Measurements from ENCODE around the gene ZDHHC7. TPM values are rescaled to one million over a fixed set of nuclear protein-coding genes. Genes with fewer than 3 reads are reported as not detected.
A peak's percentile ranks its signal among the peaks of the same experiment; 100 is the strongest.

The ZDHHC7 gene
- total RNA-seq, 4 donors from 2014 or later: 49.8 to 59.2 (median 54.3) TPM

DNA sequence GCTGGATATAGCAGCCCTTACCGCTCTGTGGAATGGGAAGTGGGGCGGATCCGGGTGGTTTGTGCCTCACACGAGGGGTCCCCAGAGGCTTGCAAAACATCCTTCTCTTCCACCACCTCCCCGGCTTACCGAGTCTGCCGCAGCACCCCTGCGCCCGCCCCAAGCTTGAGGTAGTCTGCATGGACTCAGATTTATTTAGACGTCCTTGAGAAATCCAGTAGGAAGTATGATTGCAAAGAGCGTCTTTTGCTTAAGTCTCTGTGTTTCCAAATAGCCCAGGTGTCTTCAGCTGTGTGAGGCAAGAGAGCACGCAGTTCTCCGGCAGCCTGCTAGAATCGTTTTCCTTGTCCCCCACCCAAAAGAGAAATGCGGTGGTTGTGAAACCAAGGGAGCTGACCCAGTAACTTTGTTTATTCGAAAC, 18.7 kb upstream of the ZDHHC7 start:
- intact Hi-C loops (cut with DNase I): no loop called here
- no peaks in the 10 kb centered on the region for H3K9me3 ChIP-seq
- no peaks in the 10 kb centered on the region for H3K36me3 ChIP-seq
- H3K27ac ChIP-seq: no peak overlapping the region
- DNase-seq: no peak
- H3K4me1 ChIP-seq: peaks cover 10 to 22% of the 10 kb centered on the region in 2 donors
- no peaks in the 10 kb centered on the region for H3K27me3 ChIP-seq
- no peak for TF ChIP-seq POLR2A (IDR thresholded peaks at IDR 0.05)
- TF ChIP-seq, protein P1, sequence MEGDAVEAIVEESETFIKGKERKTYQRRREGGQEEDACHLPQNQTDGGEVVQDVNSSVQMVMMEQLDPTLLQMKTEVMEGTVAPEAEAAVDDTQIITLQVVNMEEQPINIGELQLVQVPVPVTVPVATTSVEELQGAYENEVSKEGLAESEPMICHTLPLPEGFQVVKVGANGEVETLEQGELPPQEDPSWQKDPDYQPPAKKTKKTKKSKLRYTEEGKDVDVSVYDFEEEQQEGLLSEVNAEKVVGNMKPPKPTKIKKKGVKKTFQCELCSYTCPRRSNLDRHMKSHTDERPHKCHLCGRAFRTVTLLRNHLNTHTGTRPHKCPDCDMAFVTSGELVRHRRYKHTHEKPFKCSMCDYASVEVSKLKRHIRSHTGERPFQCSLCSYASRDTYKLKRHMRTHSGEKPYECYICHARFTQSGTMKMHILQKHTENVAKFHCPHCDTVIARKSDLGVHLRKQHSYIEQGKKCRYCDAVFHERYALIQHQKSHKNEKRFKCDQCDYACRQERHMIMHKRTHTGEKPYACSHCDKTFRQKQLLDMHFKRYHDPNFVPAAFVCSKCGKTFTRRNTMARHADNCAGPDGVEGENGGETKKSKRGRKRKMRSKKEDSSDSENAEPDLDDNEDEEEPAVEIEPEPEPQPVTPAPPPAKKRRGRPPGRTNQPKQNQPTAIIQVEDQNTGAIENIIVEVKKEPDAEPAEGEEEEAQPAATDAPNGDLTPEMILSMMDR (IDR thresholded peaks at IDR 0.05): no peak
- no peak overlapping the region for H3K4me3 ChIP-seq (replicated peaks in 1 of 3)
- 85 to 88% methylated on average over 16 of the region's 16 CpGs for WGBS, 2 donors

DNA sequence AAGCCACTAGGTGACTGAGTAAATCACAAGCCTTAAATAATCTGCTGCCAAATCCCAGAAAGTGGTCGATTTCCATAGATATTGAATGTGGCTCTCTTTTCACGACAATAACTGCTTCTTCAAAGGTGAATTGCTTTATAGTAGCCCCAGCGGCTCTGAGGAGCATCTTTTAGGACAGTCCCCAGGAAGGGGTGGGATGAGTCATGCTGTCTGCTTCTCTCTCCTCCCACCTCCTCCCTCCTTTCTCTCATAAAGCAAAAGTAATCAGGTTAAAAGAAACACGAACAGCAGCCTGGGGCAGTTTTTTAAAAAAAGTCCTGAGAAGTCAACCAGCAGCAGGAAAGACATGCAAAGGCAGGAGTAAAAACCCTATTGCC, 18.1 kb upstream of the ZDHHC7 start:
- no peak for DNase-seq
- WGBS, 2 donors: 59 to 72% methylated on average over 4 of the region's 4 CpGs
- no peak overlapping the region for H3K4me3 ChIP-seq (replicated peaks in 1 of 3)
- peaks cover 10 to 22% of the 10 kb centered on the region in 2 donors for H3K4me1 ChIP-seq
- TF ChIP-seq, protein P1 (IDR thresholded peaks at IDR 0.05): no peak
- TF ChIP-seq POLR2A (IDR thresholded peaks at IDR 0.05): no peak
- no peaks in the 10 kb centered on the region for H3K27me3 ChIP-seq
- H3K9me3 ChIP-seq: no peaks in the 10 kb centered on the region
- no peaks in the 10 kb centered on the region for H3K36me3 ChIP-seq
- intact Hi-C loops (cut with DNase I): no loop called here
- peak overlapping the region in 2 of 3 donors; percentile 2 to 83 for H3K27ac ChIP-seq

DNA sequence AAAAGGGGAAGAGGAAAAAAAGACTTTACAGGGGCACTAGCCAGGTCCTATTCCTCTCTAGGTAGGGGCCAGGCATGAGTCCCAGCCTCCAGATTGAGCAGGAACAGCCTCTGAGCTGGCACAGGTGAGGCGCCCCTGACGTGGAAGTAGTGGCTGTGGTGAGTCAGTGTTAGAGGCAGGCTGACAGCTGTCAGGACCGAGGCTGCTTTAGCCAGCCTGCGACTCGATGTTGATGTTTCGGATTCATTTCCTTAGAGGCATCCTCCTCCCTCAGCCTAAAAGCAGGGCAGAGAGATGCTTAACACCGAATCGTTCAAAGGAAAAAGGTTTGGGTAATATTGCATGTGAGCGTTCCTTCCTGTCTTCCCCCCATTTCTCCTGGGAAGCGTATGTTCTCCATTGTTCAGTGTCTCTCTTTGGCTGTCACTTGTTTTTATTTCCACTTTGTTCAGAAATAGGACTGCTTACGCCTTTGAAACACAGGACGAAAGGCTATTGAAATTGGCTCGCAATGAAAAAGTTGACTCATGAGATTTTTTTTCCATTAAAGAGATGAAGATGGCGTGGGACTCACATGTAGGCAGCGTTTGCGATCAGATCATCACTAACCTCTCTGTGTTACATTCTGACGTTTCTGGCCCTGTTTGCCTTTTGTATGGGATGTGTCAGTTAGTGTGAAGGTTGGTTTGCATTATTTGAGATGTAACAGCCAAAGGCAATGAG, 17.5 kb upstream of the ZDHHC7 start:
- WGBS, 2 donors: 52 to 55% methylated on average over 17 of the region's 17 CpGs
- TF ChIP-seq POLR2A (IDR thresholded peaks at IDR 0.05): no peak
- peak; percentile 20 to 33 for DNase-seq

DNA sequence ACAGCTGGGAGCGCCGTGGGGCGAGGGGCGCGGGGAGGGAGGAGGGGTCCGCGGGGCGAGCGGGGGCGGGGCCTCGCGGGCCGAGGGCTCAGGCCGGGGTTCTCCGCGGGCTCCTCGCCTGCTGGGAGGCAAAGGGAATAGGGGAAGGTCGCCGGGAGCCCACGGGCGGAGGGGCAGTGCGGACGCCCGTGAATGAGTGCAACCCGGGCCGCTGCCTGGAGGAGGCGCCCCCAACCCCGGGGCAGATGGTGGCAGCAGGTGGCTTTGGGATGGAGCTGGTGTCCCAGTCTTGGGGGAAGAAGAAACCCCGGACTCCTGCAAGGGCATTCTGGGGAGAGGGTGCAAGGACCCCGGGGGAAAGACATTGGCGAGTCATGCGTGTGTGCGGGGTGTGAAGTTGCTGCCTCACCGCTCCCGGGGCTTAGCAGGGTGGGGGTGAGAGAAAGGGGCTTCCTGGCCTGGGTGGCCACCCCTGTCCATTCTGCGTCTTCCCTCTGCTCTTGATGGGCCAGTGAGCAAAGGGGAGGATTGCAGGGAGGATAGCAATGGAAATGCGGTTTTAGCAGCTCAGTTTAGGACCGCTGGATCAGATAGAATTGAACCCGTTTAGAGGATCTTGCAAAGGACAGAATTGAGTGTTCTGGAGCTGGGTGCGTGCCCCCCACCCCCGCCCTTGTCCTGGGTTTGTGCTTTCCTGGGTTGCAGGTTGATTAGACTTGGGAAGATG, 16.8 kb upstream of the ZDHHC7 start:
- 8 to 9% methylated on average over 21 to 23 of the region's 41 CpGs for WGBS, 2 donors
- Histone ChIP-seq H3K4me3 (replicated peaks in 1 of 3) (peak overlapping the region; percentile 72 to 83 (median 78)), H3K27ac (peak overlapping the region; percentile 74 to 91 (median 83)), H3K9me3 (no peaks in the 10 kb centered on the region), H3K4me1 (peaks cover 10 to 22% of the 10 kb centered on the region in 2 donors), H3K36me3 (no peaks in the 10 kb centered on the region), H3K27me3 (no peaks in the 10 kb centered on the region)
- intact Hi-C loops (cut with DNase I): no loop called here
- DNase-seq: no peak
- no peak for TF ChIP-seq POLR2A (IDR thresholded peaks at IDR 0.05)
- TF ChIP-seq, protein P1 (IDR thresholded peaks at IDR 0.05): no peak

More for the DNA sequence above, 17.5 kb upstream of the ZDHHC7 start:
- Histone ChIP-seq H3K27ac (peak overlapping the region in 2 of 3 donors; percentile 83 to 91), H3K36me3 (no peaks in the 10 kb centered on the region), H3K4me1 (peaks cover 10 to 22% of the 10 kb centered on the region in 2 donors), H3K9me3 (no peaks in the 10 kb centered on the region), H3K27me3 (no peaks in the 10 kb centered on the region), H3K4me3 (replicated peaks in 1 of 3) (no peak overlapping the region)
- intact Hi-C loops (cut with DNase I): no loop called here

DNA sequence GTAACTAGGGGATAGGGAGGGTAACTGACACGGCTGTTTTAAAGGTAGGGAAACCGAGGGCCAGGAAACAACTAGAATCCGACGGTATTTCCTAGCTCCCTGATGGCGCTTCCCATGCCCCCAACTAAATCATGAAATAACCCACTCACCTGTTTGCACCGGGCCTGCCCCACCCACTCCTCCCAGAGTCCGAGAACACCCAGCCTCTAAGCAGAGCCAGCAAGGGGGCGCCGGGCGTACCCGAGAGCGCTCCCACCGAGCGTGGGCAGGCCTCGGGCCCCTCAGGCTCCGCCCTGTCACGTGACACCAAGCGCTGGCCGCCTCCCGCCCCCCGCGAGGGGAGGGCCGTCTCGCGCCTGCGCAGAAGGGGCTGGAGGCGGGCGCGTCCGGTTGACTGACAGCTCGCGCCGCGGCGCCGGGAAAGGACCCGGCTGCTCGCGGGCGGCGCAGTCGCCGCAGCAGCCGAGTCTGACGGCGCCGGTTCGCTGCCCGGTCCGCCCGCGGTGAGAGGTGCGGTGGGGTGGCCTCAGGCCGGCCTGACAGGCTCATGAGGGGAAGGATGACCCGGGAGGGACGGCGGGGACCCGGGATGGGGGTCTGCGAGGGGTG, 16.1 kb upstream of the ZDHHC7 start, which contains the start of gene KIAA0513:
TSS of gene KIAA0513 (plus strand) at position 447 of the 609 bp plus-strand sequence. CDS start 39,277 bp downstream, outside the sequence.
- peaks cover 10 to 22% of the 10 kb centered on the region in 2 donors for H3K4me1 ChIP-seq
- intact Hi-C loops (cut with DNase I): no loop called here

More for the DNA sequence above, 16.1 kb upstream of the ZDHHC7 start, which contains the start of gene KIAA0513:
- Histone ChIP-seq H3K36me3 (no peaks in the 10 kb centered on the region), H3K27me3 (no peaks in the 10 kb centered on the region), H3K4me3 (replicated peaks in 1 of 3) (peak within 1 kb of the TSS; percentile 72 to 83 (median 78)), H3K9me3 (no peaks in the 10 kb centered on the region), H3K27ac (peak within 1 kb of the TSS; percentile 80 to 91 (median 83))
- DNase-seq: peak; percentile 93 to 94
- TF ChIP-seq POLR2A (IDR thresholded peaks at IDR 0.05): peak; percentile 89 to 98
- TF ChIP-seq, protein P1 (IDR thresholded peaks at IDR 0.05): peak in 2 of 6 experiments; percentile 14 to 40
- WGBS, 2 donors: 0 to 1% methylated on average over 20 to 41 of the region's 59 CpGs

Data from thyroid gland (tissue), 4 donors.